GM12878 (cell line): Measurements from ENCODE around the gene TRPT1. TPM values are rescaled to one million over a fixed set of nuclear protein-coding genes. Genes with fewer than 3 reads are reported as not detected.

Source experiments
- ATAC-seq: fragments of 200-7000 bp; cut with Tn5 transposase; 3 replicates; pipeline ENCODE4 v1.9.1; 2020; ENCODE audit warnings: mild to moderate bottlenecking, moderate library complexity
- BruUV-seq: library from RNA; stranded (reverse); fragments of 400-500 nt; replicated peaks from 2 replicates; lab custom pipeline; 2021; lab: Mats Ljungman, UMichigan
- CTCF ChIA-PET: fragments of 300-600 bp; sonication (Branson Sonifier 250); formaldehyde crosslinking; extraction: SDS; loops from one replicate; lab custom pipeline; 2021; ENCODE audit warnings: inconsistent platforms; lab: Yijun Ruan, JAX
- POLR2A ChIA-PET: fragments of 350-600 bp; formaldehyde crosslinking; extraction: SDS; loops from one replicate; lab custom pipeline; 2021; ENCODE audit warnings: inconsistent platforms; lab: Charles Lee
- RAD21 ChIA-PET: fragments of 300-600 bp; sonication (Branson Sonifier 250); formaldehyde crosslinking; loops from one replicate; lab custom pipeline; 2023; ENCODE audit warnings: antibody characterized with exemption; ENCODE audit not compliant: unreplicated experiment; lab: Charles Lee
- SMC1A ChIA-PET: fragments of 300-600 bp; sonication (Branson Sonifier 250); formaldehyde crosslinking; loops from one replicate; lab custom pipeline; 2023; ENCODE audit not compliant: unreplicated experiment, uncharacterized antibody; lab: Charles Lee
- DNase-seq: peaks from one replicate; pipeline ENCODE4 v3.0.0-alpha.2; 2011; ENCODE audit warnings: low read depth, low spot score
- FAIRE-seq: peaks from 3 replicates; lab custom pipeline; 2011; peaks lifted over from hg19 to GRCh38; lab: Jason Lieb, UNC
- H2AFZ ChIP-seq: 2 replicates; pipeline ENCODE4 v1.6.0; 2011; ENCODE audit warnings: low read depth, low read length, control low read depth; ENCODE audit not compliant: control insufficient read depth
- H3K27ac ChIP-seq: 2 replicates; pipeline ENCODE4 v1.5.1; 2011; ENCODE audit warnings: control low read depth; ENCODE audit not compliant: control insufficient read depth, insufficient read depth
- H3K27me3 ChIP-seq, 2 experiments: replicated peaks in 1 of 2; 2 replicates each; pipeline versions ENCODE4 v1.6.0 to v1.6.1; 2011; ENCODE audit warnings: low read length in 1 of 2; ENCODE audit not compliant: control insufficient read depth in 2 of 2, insufficient read depth in 2 of 2
- H3K36me3 ChIP-seq, 2 experiments: 2 replicates each; pipeline ENCODE4 v1.5.1; 2011; ENCODE audit warnings: low read length in 1 of 2; ENCODE audit not compliant: control insufficient read depth in 2 of 2, insufficient read depth in 2 of 2
- H3K4me1 ChIP-seq: 2 replicates; pipeline ENCODE4 v1.6.1; 2011; ENCODE audit warnings: mild to moderate bottlenecking, low read length, moderate library complexity, mixed read lengths; ENCODE audit not compliant: control insufficient read depth, insufficient read depth
- H3K4me2 ChIP-seq: 2 replicates; pipeline ENCODE4 v1.6.0; 2011; ENCODE audit warnings: control low read depth; ENCODE audit not compliant: control insufficient read depth, insufficient read depth
- H3K4me3 ChIP-seq: fragments of 200-600 bp; sonication (generic); 2 replicates; pipeline ENCODE4 v1.5.1; 2016
- H3K79me2 ChIP-seq: 2 replicates; pipeline ENCODE4 v1.6.0; 2011; ENCODE audit warnings: low read length; ENCODE audit not compliant: control insufficient read depth, insufficient read depth
- H3K9ac ChIP-seq: 2 replicates; pipeline ENCODE4 v1.8.0; 2011; ENCODE audit warnings: low read length, control low read depth, mixed read lengths; ENCODE audit not compliant: control insufficient read depth, insufficient read depth
- H3K9me3 ChIP-seq: replicated peaks from 3 replicates; pipeline ENCODE4 v1.5.1; 2011; ENCODE audit warnings: mild to moderate bottlenecking, low read length; ENCODE audit not compliant: control insufficient read depth, insufficient read depth
- H4K20me1 ChIP-seq: 2 replicates; pipeline ENCODE4 v1.6.0; 2011; ENCODE audit not compliant: control insufficient read depth, insufficient read depth
- E2F8 ChIP-seq: fragments of 450-650 bp; IDR thresholded peaks from 2 replicates; pipeline ENCODE4 v1.6.1; 2018; ENCODE audit warnings: mild to moderate bottlenecking, low read depth, moderate library complexity; ENCODE audit not compliant: partially characterized antibody
- EP300 ChIP-seq, 2 experiments: fragments of 150-350 bp in 1 of 2; IDR thresholded peaks; 2 replicates each; pipeline ENCODE4 v1.6.1; 2011 to 2012; ENCODE audit warnings: low read depth in 2 of 2, low read length in 2 of 2, borderline replicate concordance in 1 of 2, improper control_type of control experiment in 1 of 2, inconsistent platforms in 1 of 2; ENCODE audit not compliant: control insufficient read depth in 1 of 2
- FOXM1 ChIP-seq: IDR thresholded peaks from 2 replicates; pipeline ENCODE4 v1.6.1; 2012; ENCODE audit warnings: low read depth, mild to moderate bottlenecking, inconsistent platforms, low read length, moderate library complexity
- KDM1A ChIP-seq: fragments of 200-600 bp; sonication (generic); IDR thresholded peaks from 2 replicates; pipeline ENCODE4 v1.6.1; 2016; ENCODE audit warnings: borderline replicate concordance
- MLLT1 ChIP-seq: fragments of 450-650 bp; IDR thresholded peaks from 2 replicates; pipeline ENCODE4 v1.6.1; 2016; ENCODE audit warnings: mild to moderate bottlenecking
- MYC ChIP-seq: IDR thresholded peaks from 2 replicates; pipeline ENCODE4 v1.6.1; 2011; ENCODE audit warnings: mild to moderate bottlenecking, low read length, moderate library complexity, inconsistent platforms; ENCODE audit not compliant: insufficient read depth, insufficient replicate concordance, insufficient read length, severe bottlenecking
- NBN ChIP-seq: fragments of 450-650 bp; IDR thresholded peaks from 2 replicates; pipeline ENCODE4 v1.6.1; 2016
- POU2F2 ChIP-seq: IDR thresholded peaks from 3 replicates; pipeline ENCODE4 v1.6.1; 2011; ENCODE audit warnings: low read depth, mild to moderate bottlenecking, low read length, borderline replicate concordance
- RELA ChIP-seq: fragments of 450-650 bp; IDR thresholded peaks from 2 replicates; pipeline ENCODE4 v1.8.0; 2014; ENCODE audit warnings: borderline replicate concordance; ENCODE audit not compliant: partially characterized antibody
- ZNF217 ChIP-seq: fragments of 450-650 bp; IDR thresholded peaks from 2 replicates; pipeline ENCODE4 v1.6.1; 2017; ENCODE audit warnings: antibody characterized with exemption, mild to moderate bottlenecking
- WGBS: methylation state at CpG from one replicate; pipeline ENCODE4 v1.1.6; 2016; ENCODE audit warnings: low lambda C conversion rate; ENCODE audit not compliant: insufficient replicate concordance, insufficient coverage; ENCODE audit errors: missing lambda C conversion rate; 5-methylcytosine and 5-hydroxymethylcytosine counted together
- in situ Hi-C: fragments of 300-500 bp; cut with MboI; formaldehyde crosslinking; loops from 9 replicates; pipeline ENCODE4 v1.14.3; 2018; ENCODE audit warnings: mixed read lengths
- intact Hi-C: fragments of 100-400 bp; cut with micrococcal nuclease; formaldehyde crosslinking; loops from one replicate; pipeline ENCODE4 v1.14.2; 2022; ENCODE audit not compliant: unreplicated experiment
- polyA plus RNA-seq, 11 experiments: library from polyadenylated mRNA; depleted of rRNA in 4 of 11; unstranded in 6 of 11; stranded (reverse) in 5 of 11; fragments of >200 nt; fragmentation: Nextera tagmentation in 4 of 11; fragmentation: Illumina TruSeq in 1 of 11; extraction: Ambion mirVana in 4 of 11; extraction: Trizol in 1 of 11; gene quantifications; 1 replicate in 1 of 11; 2 replicates in 10 of 11; pipeline versions ENCODE4 v1.2.1 to v1.2.3, GENCODE V29; 2011 to 2016; ENCODE audit warnings: inconsistent platforms in 2 of 11, missing spikeins in 2 of 11, low read depth in 1 of 11
- total RNA-seq, 4 experiments: library from RNA; depleted of rRNA in 3 of 4; stranded (reverse); fragments of >200 nt in 3 of 4; fragmentation: Illumina TruSeq in 1 of 4; extraction: Trizol in 1 of 4; gene quantifications; 2 replicates each; pipeline versions ENCODE4 v1.2.1 to v1.2.3, GENCODE V29; 2013 to 2021
- TF ChIP-seq, protein P1 (sequence below): fragments of 450-650 bp; IDR thresholded peaks from 2 replicates; pipeline ENCODE4 v1.6.1; 2014; ENCODE audit warnings: mild to moderate bottlenecking
- TF ChIP-seq, protein P2 (sequence below): fragments of 450-650 bp; IDR thresholded peaks from 2 replicates; pipeline ENCODE4 v1.6.1; 2017; ENCODE audit warnings: borderline replicate concordance
- TF ChIP-seq, protein P3 (sequence below): fragments of 450-650 bp; IDR thresholded peaks from 2 replicates; pipeline ENCODE4 v1.6.1; 2016; ENCODE audit warnings: mild to moderate bottlenecking

TRPT1 gene
- total and polyA plus RNA-seq, 10 of the 15 experiments (the other 5 are each of a cell fraction or from before 2014, with no cell fraction given), result 7.1 to 63.0 (median 31.4) TPM

DNA sequence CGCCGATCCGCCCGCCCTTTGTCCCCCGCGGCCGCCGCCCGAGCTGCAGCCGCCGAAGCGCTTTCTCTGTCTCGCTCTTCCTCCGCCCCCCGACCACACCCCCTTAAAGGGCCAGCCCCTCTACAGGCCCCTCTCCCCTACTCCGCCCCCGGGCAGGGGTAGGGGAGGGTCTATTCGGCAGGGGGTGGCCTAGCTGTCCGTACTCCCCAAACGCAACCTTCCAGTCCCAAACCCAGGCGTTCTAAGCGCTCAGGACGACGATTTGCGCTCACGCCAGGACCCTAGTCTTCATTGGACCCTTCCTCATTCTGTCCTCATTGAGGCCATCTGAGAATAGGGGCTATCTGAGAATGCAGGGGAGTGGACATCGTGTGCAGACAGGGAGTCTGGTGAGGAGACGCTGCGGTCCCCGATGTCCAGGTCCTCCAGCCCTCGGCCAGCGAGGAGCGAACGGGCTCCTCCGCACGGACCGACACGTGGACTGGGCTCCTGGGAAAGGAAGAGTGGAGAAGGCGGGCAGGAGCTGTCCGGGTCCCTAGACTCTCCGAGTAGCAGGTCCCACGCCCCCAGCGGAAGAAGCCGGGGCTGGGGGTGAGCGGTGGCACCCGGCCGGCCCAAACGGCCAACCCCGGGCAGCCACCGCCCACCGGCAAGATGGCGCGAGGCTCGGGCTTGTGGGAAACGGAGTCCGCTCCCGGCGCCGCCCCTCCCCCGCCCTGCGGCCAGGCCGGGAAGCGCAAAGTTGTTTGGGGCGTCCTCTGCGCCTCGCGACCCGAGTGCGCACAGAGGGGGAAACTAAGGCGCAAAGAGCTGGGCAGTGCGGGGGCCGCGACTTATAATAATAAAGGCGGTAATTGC is 21.1 kb upstream of the TRPT1 start, which contains the start of gene PPP1R14B:
Gene PPP1R14B, minus strand, starts transcription at position 73 of the 858 bp plus-strand sequence. CDS start 270 bp downstream, outside the sequence.
- ATAC-seq (peak; percentile 75), FAIRE-seq (no peak), DNase-seq (no peak)
- Histone ChIP-seq H3K4me3 (peak within 1 kb of the TSS; percentile 91), H3K36me3 (peaks cover 0 to 10% of the 10 kb centered on the region in 2 experiments; a peak in 2 of 4 replicates), H4K20me1 (no peaks in the 10 kb centered on the region), H2AFZ (peak within 1 kb of the TSS; percentile 94), H3K79me2 (peaks cover 33% of the 10 kb centered on the region), H3K9ac (peak within 1 kb of the TSS; percentile 92), H3K4me1 (peaks cover 17% of the 10 kb centered on the region), H3K9me3 (no peaks in the 10 kb centered on the region), H3K4me2 (peak within 1 kb of the TSS; percentile 98), H3K27me3 (no peaks in the 10 kb centered on the region), H3K27ac (peak within 1 kb of the TSS; percentile 90)
- in situ Hi-C loops, result loop anchor here (25.0 kb wide), 1 partner anchor 1615 kb away; the partner anchor contains the start of genes CFL1, EFEMP2 and MUS81
- ChIA-PET POLR2A (interaction anchor here (0.6 to 7.4 kb wide), 6 partner anchors 13 to 57 kb away, joined by 4 to 82 read pairs (median 38); partner anchors contain the start of genes DNAJC4, FERMT3, NUDT22 and TRPT1), SMC1A (interaction anchor here (1.0 to 2.0 kb wide), 4 partner anchors 23 to 43 kb away, joined by 3 to 7 read pairs (median 4); partner anchors contain the start of gene FERMT3), RAD21 (interaction anchor here (1.2 to 8.6 kb wide), 4 partner anchors 10 to 57 kb away, joined by 3 to 104 read pairs (median 10); partner anchors contain the start of gene FERMT3), CTCF (interaction anchor here (0.8 to 6.2 kb wide), 5 partner anchors 24 to 57 kb away, joined by 3 to 66 read pairs (median 5); partner anchors contain the start of genes CATSPERZ and FERMT3)
- WGBS, result 2% methylated on average over 44 of the region's 74 CpGs
- intact Hi-C loops, result no loop called here
- no TSS peak for BruUV-seq
- TF ChIP-seq KDM1A (no peak), ZNF217 (no peak), FOXM1 (no peak), E2F8 (no peak), EP300 (IDR thresholded peaks at IDR 0.05; ENCODE audit: borderline replicate concordance in 1 of 2, control insufficient read depth in 1 of 2, low read depth in 2 of 2, low read length in 2 of 2) (no peak), NBN (0 out of 2 replicates have a peak, but pooled peaks have one; percentile 46), MYC (no peak), POU2F2 (no peak), RELA (no peak), MLLT1 (no peak)
- TF ChIP-seq, protein P1, sequence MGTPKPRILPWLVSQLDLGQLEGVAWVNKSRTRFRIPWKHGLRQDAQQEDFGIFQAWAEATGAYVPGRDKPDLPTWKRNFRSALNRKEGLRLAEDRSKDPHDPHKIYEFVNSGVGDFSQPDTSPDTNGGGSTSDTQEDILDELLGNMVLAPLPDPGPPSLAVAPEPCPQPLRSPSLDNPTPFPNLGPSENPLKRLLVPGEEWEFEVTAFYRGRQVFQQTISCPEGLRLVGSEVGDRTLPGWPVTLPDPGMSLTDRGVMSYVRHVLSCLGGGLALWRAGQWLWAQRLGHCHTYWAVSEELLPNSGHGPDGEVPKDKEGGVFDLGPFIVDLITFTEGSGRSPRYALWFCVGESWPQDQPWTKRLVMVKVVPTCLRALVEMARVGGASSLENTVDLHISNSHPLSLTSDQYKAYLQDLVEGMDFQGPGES, result no peak
- TF ChIP-seq, protein P2, sequence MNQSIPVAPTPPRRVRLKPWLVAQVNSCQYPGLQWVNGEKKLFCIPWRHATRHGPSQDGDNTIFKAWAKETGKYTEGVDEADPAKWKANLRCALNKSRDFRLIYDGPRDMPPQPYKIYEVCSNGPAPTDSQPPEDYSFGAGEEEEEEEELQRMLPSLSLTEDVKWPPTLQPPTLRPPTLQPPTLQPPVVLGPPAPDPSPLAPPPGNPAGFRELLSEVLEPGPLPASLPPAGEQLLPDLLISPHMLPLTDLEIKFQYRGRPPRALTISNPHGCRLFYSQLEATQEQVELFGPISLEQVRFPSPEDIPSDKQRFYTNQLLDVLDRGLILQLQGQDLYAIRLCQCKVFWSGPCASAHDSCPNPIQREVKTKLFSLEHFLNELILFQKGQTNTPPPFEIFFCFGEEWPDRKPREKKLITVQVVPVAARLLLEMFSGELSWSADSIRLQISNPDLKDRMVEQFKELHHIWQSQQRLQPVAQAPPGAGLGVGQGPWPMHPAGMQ, result no peak
- TF ChIP-seq, protein P3, sequence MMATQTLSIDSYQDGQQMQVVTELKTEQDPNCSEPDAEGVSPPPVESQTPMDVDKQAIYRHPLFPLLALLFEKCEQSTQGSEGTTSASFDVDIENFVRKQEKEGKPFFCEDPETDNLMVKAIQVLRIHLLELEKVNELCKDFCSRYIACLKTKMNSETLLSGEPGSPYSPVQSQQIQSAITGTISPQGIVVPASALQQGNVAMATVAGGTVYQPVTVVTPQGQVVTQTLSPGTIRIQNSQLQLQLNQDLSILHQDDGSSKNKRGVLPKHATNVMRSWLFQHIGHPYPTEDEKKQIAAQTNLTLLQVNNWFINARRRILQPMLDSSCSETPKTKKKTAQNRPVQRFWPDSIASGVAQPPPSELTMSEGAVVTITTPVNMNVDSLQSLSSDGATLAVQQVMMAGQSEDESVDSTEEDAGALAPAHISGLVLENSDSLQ, result no peak
